Kidney epithelial cell (primary cell): ENCODE data around the gene CDC37. TPM values are rescaled to one million over a fixed set of nuclear protein-coding genes. Genes with fewer than 3 reads are reported as not detected.
"Not testable (repeated sequence)": the region's sequence is repeated elsewhere in the genome, so short reads cannot be mapped to it uniquely, and the experiment has no call there.

Experiments used
- DNase-seq: peaks from one replicate; pipeline ENCODE4 v3.0.0-alpha.2; 2010; ENCODE audit warnings: low read depth
- H3K27me3 ChIP-seq: 2 replicates; pipeline ENCODE4 v1.6.0; 2011; ENCODE audit warnings: low read length; ENCODE audit not compliant: control insufficient read depth, insufficient read depth
- H3K36me3 ChIP-seq: 2 replicates; pipeline ENCODE4 v1.5.1; 2011; ENCODE audit warnings: low read length; ENCODE audit not compliant: control insufficient read depth, insufficient read depth
- H3K4me3 ChIP-seq: 2 replicates; pipeline ENCODE4 v1.5.1; 2011; ENCODE audit warnings: low read depth, mild to moderate bottlenecking, control low read depth, low read length
- CTCF ChIP-seq: IDR thresholded peaks from 2 replicates; pipeline ENCODE4 v1.5.1; 2011; ENCODE audit warnings: mild to moderate bottlenecking, moderate library complexity, low read length, control low read depth, inconsistent platforms; ENCODE audit not compliant: insufficient read depth, poor library complexity, severe bottlenecking
- total RNA-seq: library from RNA; depleted of rRNA; stranded (reverse); fragments of >200 nt; gene quantifications from 2 replicates; pipeline ENCODE4 v1.2.3, GENCODE V29; 2015

Gene CDC37
- total RNA-seq, 1 donor from 2014 or later: 327 TPM

GRCh38 chr19:10399878-10400277 is 3.5 kb downstream of the CDC37 start:
- Histone ChIP-seq H3K27me3 (peaks cover 7% of the 10 kb centered on the region), H3K4me3 (no peak overlapping the region), H3K36me3 (peaks cover 1% of the 10 kb centered on the region)
- no peak for TF ChIP-seq CTCF
- DNase-seq: no peak

GRCh38 chr19:10399340-10399739 is 4.0 kb downstream of the CDC37 start:
- not testable (repeated sequence) for DNase-seq, H3K27me3 ChIP-seq, H3K4me3 ChIP-seq, H3K36me3 ChIP-seq

GRCh38 chr19:10398819-10399218 is 4.5 kb downstream of the CDC37 start:
- Histone ChIP-seq H3K27me3 (no peaks in the 10 kb centered on the region), H3K4me3 (no peak overlapping the region), H3K36me3 (peaks cover 1% of the 10 kb centered on the region)
- DNase-seq: no peak
- no peak for TF ChIP-seq CTCF

GRCh38 chr19:10395917-10396316 is 7.4 kb downstream of the CDC37 start:
- Histone ChIP-seq H3K36me3 (peaks cover 3% of the 10 kb centered on the region), H3K27me3 (no peaks in the 10 kb centered on the region), H3K4me3 (no peak overlapping the region)
- TF ChIP-seq CTCF: no peak
- DNase-seq: no peak

GRCh38 chr19:10395436-10395835 is 7.9 kb downstream of the CDC37 start:
- no peak for TF ChIP-seq CTCF
- Histone ChIP-seq H3K36me3 (peaks cover 3% of the 10 kb centered on the region), H3K27me3 (no peaks in the 10 kb centered on the region), H3K4me3 (no peak overlapping the region)
- DNase-seq: no peak

- H3K36me3 ChIP-seq: peaks cover 3% of the 10 kb centered on the region
- H3K27me3 ChIP-seq: no peaks in the 10 kb centered on the region
- H3K4me3 ChIP-seq: no peak overlapping the region
- TF ChIP-seq CTCF: no peak
- no peak for DNase-seq
Observed at GRCh38 chr19:10395003-10395402, 8.3 kb downstream of the CDC37 start.
